HEK293 (cell line): ENCODE results near the gene AMT.

Experiments
- CTCF ChIA-PET: fragments of 350-600 bp; formaldehyde crosslinking; extraction: SDS; loops from one replicate; lab custom pipeline; 2021; ENCODE audit warnings: antibody characterized with exemption; lab: Yijun Ruan, JAX
- POLR2A ChIA-PET: fragments of 300-600 bp; formaldehyde crosslinking; extraction: SDS; loops from one replicate; lab custom pipeline; 2020; ENCODE audit warnings: antibody characterized with exemption, inconsistent platforms; lab: Yijun Ruan, JAX
- H3K27ac ChIP-seq: fragments of 200-500 bp; sonication (Bioruptor generic); 2 replicates; pipeline ENCODE4 v1.5.1; 2014; ENCODE audit warnings: low read depth, low read length, control low read depth, inconsistent platforms; ENCODE audit errors: extremely low read depth
- H3K36me3 ChIP-seq, 2 experiments: fragments of 200-500 bp in 1 of 2; sonication (Bioruptor generic) in 1 of 2; 1 replicate in 1 of 2; 2 replicates in 1 of 2; pipeline ENCODE4 v1.5.1; 2014 to 2017; ENCODE audit warnings: inconsistent platforms in 2 of 2, low read length in 2 of 2; ENCODE audit not compliant: control insufficient read depth in 2 of 2, insufficient read depth in 1 of 2
- H3K4me1 ChIP-seq: fragments of 200-500 bp; sonication (Bioruptor generic); 2 replicates; pipeline ENCODE4 v1.5.1; 2014; ENCODE audit warnings: mild to moderate bottlenecking, low read length, inconsistent platforms; ENCODE audit not compliant: control insufficient read depth, insufficient read depth
- H3K4me3 ChIP-seq: 2 replicates; pipeline ENCODE4 v1.5.1; 2011; ENCODE audit warnings: low read depth, mild to moderate bottlenecking, control low read depth, low read length, moderate library complexity
- H3K9me3 ChIP-seq: fragments of 200-500 bp; sonication (Bioruptor generic); 2 replicates; pipeline ENCODE4 v1.5.1; 2014; ENCODE audit warnings: low read depth, low read length, inconsistent platforms; ENCODE audit not compliant: control insufficient read depth, insufficient read depth
- YY2 ChIP-seq: fragments of 450-650 bp; formaldehyde crosslinking; IDR thresholded peaks from 2 replicates; pipeline ENCODE4 v1.5.1; 2016; ENCODE audit warnings: missing biosample characterization, missing genetic modification characterization
- ZBTB1 ChIP-seq: fragments of 450-650 bp; formaldehyde crosslinking; IDR thresholded peaks from 2 replicates; pipeline ENCODE4 v1.5.1; 2016; ENCODE audit warnings: missing biosample characterization, missing genetic modification characterization
- ZBTB8A ChIP-seq: fragments of 450-650 bp; formaldehyde crosslinking; IDR thresholded peaks from 2 replicates; pipeline ENCODE4 v1.5.1; 2016; ENCODE audit warnings: missing biosample characterization, missing genetic modification characterization
- ZEB2 ChIP-seq: fragments of 450-650 bp; formaldehyde crosslinking; IDR thresholded peaks from 2 replicates; pipeline ENCODE4 v1.5.1; 2016; ENCODE audit warnings: missing biosample characterization, missing genetic modification characterization
- ZNF140 ChIP-seq: fragments of 450-650 bp; formaldehyde crosslinking; IDR thresholded peaks from 2 replicates; pipeline ENCODE4 v1.5.1; 2016; ENCODE audit warnings: missing biosample characterization, missing genetic modification characterization
- ZNF16 ChIP-seq: fragments of 450-650 bp; formaldehyde crosslinking; IDR thresholded peaks from 2 replicates; pipeline ENCODE4 v1.5.1; 2016; ENCODE audit warnings: low read depth, missing biosample characterization, missing genetic modification characterization
- ZNF211 ChIP-seq: fragments of 450-650 bp; formaldehyde crosslinking; IDR thresholded peaks from 2 replicates; pipeline ENCODE4 v1.5.1; 2016; ENCODE audit warnings: low read depth, missing biosample characterization, missing genetic modification characterization
- ZNF274 ChIP-seq, 2 experiments: fragments of 200-500 bp in 1 of 2; fragments of 450-650 bp in 1 of 2; sonication (Bioruptor generic) in 1 of 2; formaldehyde crosslinking in 1 of 2; IDR thresholded peaks; 2 replicates each; pipeline versions ENCODE4 v1.5.1 to v1.6.1; 2014 to 2016; ENCODE audit warnings: borderline replicate concordance in 1 of 2, inconsistent platforms in 1 of 2, low read length in 1 of 2, missing biosample characterization in 1 of 2, missing genetic modification characterization in 1 of 2
- ZNF324 ChIP-seq: fragments of 450-650 bp; formaldehyde crosslinking; IDR thresholded peaks from 2 replicates; pipeline ENCODE4 v1.5.1; 2016; ENCODE audit warnings: missing biosample characterization, missing genetic modification characterization
- ZNF37A ChIP-seq: fragments of 450-650 bp; IDR thresholded peaks from 2 replicates; pipeline ENCODE4 v1.5.1; 2018; ENCODE audit warnings: missing biosample characterization, missing genetic modification characterization
- ZNF404 ChIP-seq: fragments of 450-650 bp; formaldehyde crosslinking; IDR thresholded peaks from 2 replicates; pipeline ENCODE4 v1.5.1; 2017; ENCODE audit warnings: missing biosample characterization, missing genetic modification characterization
- ZNF433 ChIP-seq: fragments of 450-650 bp; formaldehyde crosslinking; IDR thresholded peaks from 2 replicates; pipeline ENCODE4 v1.5.1; 2016; ENCODE audit warnings: missing biosample characterization, missing genetic modification characterization, low read depth
- ZNF48 ChIP-seq: fragments of 450-650 bp; formaldehyde crosslinking; IDR thresholded peaks from 2 replicates; pipeline ENCODE4 v1.5.1; 2016; ENCODE audit warnings: missing biosample characterization, missing genetic modification characterization
- ZNF501 ChIP-seq: fragments of 450-650 bp; formaldehyde crosslinking; IDR thresholded peaks from 2 replicates; pipeline ENCODE4 v1.5.1; 2016; ENCODE audit warnings: missing biosample characterization, missing genetic modification characterization
- ZNF558 ChIP-seq: fragments of 450-650 bp; formaldehyde crosslinking; IDR thresholded peaks from 2 replicates; pipeline ENCODE4 v1.5.1; 2016; ENCODE audit warnings: missing biosample characterization, missing genetic modification characterization
- ZNF610 ChIP-seq: fragments of 450-650 bp; formaldehyde crosslinking; IDR thresholded peaks from 2 replicates; pipeline ENCODE4 v1.5.1; 2016; ENCODE audit warnings: missing biosample characterization, missing genetic modification characterization, borderline replicate concordance
- ZNF768 ChIP-seq: fragments of 450-650 bp; formaldehyde crosslinking; IDR thresholded peaks from 2 replicates; pipeline ENCODE4 v1.5.1; 2018; ENCODE audit warnings: missing biosample characterization, mild to moderate bottlenecking, missing genetic modification characterization
- ZNF830 ChIP-seq: fragments of 450-650 bp; IDR thresholded peaks from 2 replicates; pipeline ENCODE4 v1.5.0; 2018; ENCODE audit warnings: missing biosample characterization, missing genetic modification characterization, low read depth, mild to moderate bottlenecking, moderate library complexity
- ZSCAN23 ChIP-seq: fragments of 450-650 bp; formaldehyde crosslinking; IDR thresholded peaks from 2 replicates; pipeline ENCODE4 v1.5.1; 2016; ENCODE audit warnings: missing biosample characterization, missing genetic modification characterization
- TF ChIP-seq, protein P1 (sequence below): fragments of 450-650 bp; formaldehyde crosslinking; IDR thresholded peaks from 2 replicates; pipeline ENCODE4 v1.5.1; 2016; ENCODE audit warnings: missing biosample characterization, missing genetic modification characterization
- TF ChIP-seq, protein P2 (sequence below): fragments of 450-650 bp; formaldehyde crosslinking; IDR thresholded peaks from 2 replicates; pipeline ENCODE4 v1.5.1; 2017; ENCODE audit warnings: missing biosample characterization, missing genetic modification characterization
- TF ChIP-seq, protein P3 (sequence below): fragments of 450-650 bp; formaldehyde crosslinking; IDR thresholded peaks from 2 replicates; pipeline ENCODE4 v1.5.1; 2016; ENCODE audit warnings: missing biosample characterization, missing genetic modification characterization
- TF ChIP-seq, protein P4 (sequence below): fragments of 450-650 bp; formaldehyde crosslinking; conservative IDR thresholded peaks from 2 replicates; pipeline ENCODE4 v1.5.1; 2016; ENCODE audit warnings: low read depth, missing biosample characterization, missing genetic modification characterization

The AMT gene

DNA sequence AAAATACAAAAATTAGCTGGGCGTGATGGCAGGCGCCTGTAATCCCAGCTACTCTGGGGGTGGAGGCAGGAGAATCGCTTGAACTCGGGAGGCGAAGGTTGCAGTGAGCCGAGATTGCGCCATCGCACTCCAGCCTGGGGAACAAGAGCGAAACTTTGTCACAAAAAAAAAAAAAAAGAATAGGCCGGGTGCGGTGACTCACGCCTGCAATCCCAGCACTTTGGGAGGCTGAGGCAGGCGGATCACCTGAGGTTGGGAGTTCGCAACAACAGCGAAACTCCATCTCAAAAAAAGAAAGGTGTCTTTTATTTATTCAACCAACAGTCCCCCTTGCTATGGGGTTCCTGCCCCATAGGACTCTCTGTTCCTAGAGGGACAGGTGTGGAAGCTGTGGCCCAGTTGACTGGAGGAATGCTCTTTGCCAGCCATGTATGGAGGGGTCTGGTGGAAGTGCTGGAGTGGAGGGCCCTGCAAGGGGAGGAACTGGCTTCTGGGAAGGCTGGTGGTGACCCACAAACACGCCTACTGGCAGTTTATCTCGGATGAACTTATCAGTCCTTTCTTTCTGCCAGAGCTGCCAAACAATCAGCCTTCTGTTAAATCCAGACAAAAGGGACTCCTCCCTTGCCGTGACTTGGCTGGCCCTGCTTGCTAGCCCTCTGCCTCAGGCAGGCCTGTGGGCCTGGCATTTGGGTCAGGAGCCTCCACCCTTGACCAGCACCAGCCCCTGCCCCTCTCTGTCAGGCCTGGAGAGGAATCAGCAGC lies 43.2 kb upstream of the AMT start:
- no peaks in the 10 kb centered on the region for H3K36me3 ChIP-seq
- peaks cover 3% of the 10 kb centered on the region; the same call in 1 of the 2 replicates for H3K4me1 ChIP-seq
- no peak overlapping the region for H3K27ac ChIP-seq
- TF ChIP-seq, protein P1, sequence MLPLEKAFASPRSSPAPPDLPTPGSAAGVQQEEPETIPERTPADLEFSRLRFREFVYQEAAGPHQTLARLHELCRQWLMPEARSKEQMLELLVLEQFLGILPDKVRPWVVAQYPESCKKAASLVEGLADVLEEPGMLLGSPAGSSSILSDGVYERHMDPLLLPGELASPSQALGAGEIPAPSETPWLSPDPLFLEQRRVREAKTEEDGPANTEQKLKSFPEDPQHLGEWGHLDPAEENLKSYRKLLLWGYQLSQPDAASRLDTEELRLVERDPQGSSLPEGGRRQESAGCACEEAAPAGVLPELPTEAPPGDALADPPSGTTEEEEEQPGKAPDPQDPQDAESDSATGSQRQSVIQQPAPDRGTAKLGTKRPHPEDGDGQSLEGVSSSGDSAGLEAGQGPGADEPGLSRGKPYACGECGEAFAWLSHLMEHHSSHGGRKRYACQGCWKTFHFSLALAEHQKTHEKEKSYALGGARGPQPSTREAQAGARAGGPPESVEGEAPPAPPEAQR (tag by site-specific recombination): no peak
- TF ChIP-seq ZBTB1 (tag by site-specific recombination) (no peak), ZNF274 (IDR thresholded peaks at IDR 0.05; ENCODE audit: low read length) (no peak), ZNF274 (tag by site-specific recombination; IDR thresholded peaks at IDR 0.05; ENCODE audit: borderline replicate concordance) (no peak), ZNF768 (no peak), ZNF501 (tag by site-specific recombination) (no peak), ZNF211 (tag by site-specific recombination) (no peak), ZNF324 (no peak), ZNF433 (tag by site-specific recombination) (no peak), ZNF558 (tag by site-specific recombination) (no peak), ZNF610 (tag by site-specific recombination) (no peak), YY2 (no peak), ZBTB8A (tag by site-specific recombination) (no peak), ZNF16 (tag by site-specific recombination) (no peak), ZSCAN23 (tag by site-specific recombination) (no peak)
- TF ChIP-seq, protein P2, sequence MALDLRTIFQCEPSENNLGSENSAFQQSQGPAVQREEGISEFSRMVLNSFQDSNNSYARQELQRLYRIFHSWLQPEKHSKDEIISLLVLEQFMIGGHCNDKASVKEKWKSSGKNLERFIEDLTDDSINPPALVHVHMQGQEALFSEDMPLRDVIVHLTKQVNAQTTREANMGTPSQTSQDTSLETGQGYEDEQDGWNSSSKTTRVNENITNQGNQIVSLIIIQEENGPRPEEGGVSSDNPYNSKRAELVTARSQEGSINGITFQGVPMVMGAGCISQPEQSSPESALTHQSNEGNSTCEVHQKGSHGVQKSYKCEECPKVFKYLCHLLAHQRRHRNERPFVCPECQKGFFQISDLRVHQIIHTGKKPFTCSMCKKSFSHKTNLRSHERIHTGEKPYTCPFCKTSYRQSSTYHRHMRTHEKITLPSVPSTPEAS (tag by site-specific recombination): no peak
- TF ChIP-seq, protein P3, sequence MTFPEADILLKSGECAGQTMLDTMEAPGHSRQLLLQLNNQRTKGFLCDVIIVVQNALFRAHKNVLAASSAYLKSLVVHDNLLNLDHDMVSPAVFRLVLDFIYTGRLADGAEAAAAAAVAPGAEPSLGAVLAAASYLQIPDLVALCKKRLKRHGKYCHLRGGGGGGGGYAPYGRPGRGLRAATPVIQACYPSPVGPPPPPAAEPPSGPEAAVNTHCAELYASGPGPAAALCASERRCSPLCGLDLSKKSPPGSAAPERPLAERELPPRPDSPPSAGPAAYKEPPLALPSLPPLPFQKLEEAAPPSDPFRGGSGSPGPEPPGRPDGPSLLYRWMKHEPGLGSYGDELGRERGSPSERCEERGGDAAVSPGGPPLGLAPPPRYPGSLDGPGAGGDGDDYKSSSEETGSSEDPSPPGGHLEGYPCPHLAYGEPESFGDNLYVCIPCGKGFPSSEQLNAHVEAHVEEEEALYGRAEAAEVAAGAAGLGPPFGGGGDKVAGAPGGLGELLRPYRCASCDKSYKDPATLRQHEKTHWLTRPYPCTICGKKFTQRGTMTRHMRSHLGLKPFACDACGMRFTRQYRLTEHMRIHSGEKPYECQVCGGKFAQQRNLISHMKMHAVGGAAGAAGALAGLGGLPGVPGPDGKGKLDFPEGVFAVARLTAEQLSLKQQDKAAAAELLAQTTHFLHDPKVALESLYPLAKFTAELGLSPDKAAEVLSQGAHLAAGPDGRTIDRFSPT (tag by site-specific recombination): no peak
- no peak overlapping the region for H3K4me3 ChIP-seq
- H3K9me3 ChIP-seq: no peaks in the 10 kb centered on the region
- ChIA-PET POLR2A (no interaction called here), CTCF (no interaction called here)

DNA sequence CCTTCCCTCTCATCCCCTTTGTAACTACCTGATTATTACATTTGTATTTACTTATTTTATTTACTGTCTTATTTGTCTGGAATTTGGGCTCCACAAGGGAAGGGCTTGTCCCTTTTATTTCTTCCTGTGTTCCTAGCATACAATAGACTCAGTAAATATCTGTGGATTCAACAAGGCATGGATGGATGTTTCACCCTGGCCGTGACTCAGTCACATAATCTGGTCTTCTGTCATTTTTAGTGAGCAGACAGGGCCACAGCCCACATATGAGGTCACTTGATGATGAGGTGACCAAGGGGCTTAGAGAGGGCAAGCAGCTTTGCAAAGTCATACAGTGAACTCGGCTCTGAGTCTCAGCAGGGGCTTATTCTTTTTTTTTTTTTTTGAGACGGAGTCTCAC lies 39.9 kb upstream of the AMT start:
- Histone ChIP-seq H3K9me3 (no peaks in the 10 kb centered on the region), H3K36me3 (no peaks in the 10 kb centered on the region), H3K4me3 (no peak overlapping the region), H3K4me1 (no peaks in the 10 kb centered on the region), H3K27ac (no peak overlapping the region)
- ChIA-PET POLR2A (interaction anchor here (2.1 kb wide), 1 partner anchor 7 kb away, joined by 6 read pairs; the partner anchor contains the start of gene DAG1), CTCF (no interaction called here)
- TF ChIP-seq ZEB2 (tag by site-specific recombination) (no peak), ZNF140 (tag by site-specific recombination) (no peak), ZNF37A (no peak), ZNF404 (tag by site-specific recombination) (no peak), ZNF830 (tag by site-specific recombination) (no peak), ZNF48 (tag by site-specific recombination) (no peak)
- TF ChIP-seq, protein P1 (tag by site-specific recombination): no peak
- TF ChIP-seq, protein P4, sequence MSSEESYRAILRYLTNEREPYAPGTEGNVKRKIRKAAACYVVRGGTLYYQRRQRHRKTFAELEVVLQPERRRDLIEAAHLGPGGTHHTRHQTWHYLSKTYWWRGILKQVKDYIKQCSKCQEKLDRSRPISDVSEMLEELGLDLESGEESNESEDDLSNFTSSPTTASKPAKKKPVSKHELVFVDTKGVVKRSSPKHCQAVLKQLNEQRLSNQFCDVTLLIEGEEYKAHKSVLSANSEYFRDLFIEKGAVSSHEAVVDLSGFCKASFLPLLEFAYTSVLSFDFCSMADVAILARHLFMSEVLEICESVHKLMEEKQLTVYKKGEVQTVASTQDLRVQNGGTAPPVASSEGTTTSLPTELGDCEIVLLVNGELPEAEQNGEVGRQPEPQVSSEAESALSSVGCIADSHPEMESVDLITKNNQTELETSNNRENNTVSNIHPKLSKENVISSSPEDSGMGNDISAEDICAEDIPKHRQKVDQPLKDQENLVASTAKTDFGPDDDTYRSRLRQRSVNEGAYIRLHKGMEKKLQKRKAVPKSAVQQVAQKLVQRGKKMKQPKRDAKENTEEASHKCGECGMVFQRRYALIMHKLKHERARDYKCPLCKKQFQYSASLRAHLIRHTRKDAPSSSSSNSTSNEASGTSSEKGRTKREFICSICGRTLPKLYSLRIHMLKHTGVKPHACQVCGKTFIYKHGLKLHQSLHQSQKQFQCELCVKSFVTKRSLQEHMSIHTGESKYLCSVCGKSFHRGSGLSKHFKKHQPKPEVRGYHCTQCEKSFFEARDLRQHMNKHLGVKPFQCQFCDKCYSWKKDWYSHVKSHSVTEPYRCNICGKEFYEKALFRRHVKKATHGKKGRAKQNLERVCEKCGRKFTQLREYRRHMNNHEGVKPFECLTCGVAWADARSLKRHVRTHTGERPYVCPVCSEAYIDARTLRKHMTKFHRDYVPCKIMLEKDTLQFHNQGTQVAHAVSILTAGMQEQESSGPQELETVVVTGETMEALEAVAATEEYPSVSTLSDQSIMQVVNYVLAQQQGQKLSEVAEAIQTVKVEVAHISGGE: no peak
